GM12878 (cell line): Measurements from ENCODE around the gene UNCX.

Experiments used
- POLR2A ChIP-seq: IDR thresholded peaks from 2 replicates; pipeline ENCODE4 v1.6.1; 2011; ENCODE audit warnings: low read depth, mild to moderate bottlenecking, low read length
- YY1 ChIP-seq: IDR thresholded peaks from 2 replicates; pipeline ENCODE4 v1.6.1; 2011; ENCODE audit warnings: low read depth, mild to moderate bottlenecking, low read length

DNA sequence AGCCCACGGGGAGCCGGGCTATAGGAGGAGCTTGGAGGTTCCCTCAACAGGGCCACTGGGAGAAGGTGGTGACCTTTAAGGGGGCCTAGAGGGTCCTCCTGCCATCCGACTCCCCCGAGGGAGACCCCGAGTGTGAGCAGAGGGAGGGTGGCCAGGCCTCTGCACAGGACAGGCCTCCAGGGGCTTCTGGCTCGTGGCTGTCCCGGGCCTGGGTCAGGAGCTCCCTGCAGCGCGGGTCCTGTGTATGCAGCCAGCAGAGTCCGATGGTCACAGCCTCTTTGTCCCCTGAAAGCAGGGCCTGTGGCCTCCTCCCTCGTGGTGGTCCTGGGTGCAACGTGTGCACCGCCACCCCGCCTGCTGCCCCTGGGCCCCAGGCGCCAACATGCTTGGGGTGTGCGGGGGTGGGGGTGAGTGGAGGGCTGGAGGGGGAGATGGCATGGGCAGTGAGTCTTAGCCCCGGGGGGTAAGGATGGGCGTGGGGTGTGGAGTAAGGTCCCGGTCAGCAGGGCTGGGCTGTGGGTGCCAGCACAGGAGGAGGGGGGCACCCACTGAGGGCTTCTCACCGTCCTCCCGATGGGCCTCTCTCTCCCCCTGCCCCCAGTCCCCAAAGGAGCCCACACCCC lies 27.1 kb downstream of the UNCX start:
- no peak for TF ChIP-seq YY1
- TF ChIP-seq POLR2A = no peak
